Activated T-cell treated with anti-CD3 and anti-CD28 coated beads for 48 hours (primary cell): ENCODE measurements around the gene PDSS2.

Experiments used
- DNase-seq: peaks from one replicate; pipeline ENCODE4 v3.0.0-alpha.2; 2020; ENCODE audit warnings: low read depth

The PDSS2 gene

GRCh38 chr6:107360476-107360875, 98.9 kb downstream of the PDSS2 start:
- DNase-seq = no peak

GRCh38 chr6:107357842-107358241, 101.5 kb downstream of the PDSS2 start:
- no peak for DNase-seq

- DNase-seq = no peak
Measured at GRCh38 chr6:107357031-107357430, 102.3 kb downstream of the PDSS2 start.

- DNase-seq = no peak
Measured at GRCh38 chr6:107355659-107356058, 103.7 kb downstream of the PDSS2 start.

- no peak for DNase-seq
Measured at GRCh38 chr6:107354451-107354850, 104.9 kb downstream of the PDSS2 start.

GRCh38 chr6:107353773-107354382, 105.5 kb downstream of the PDSS2 start:
- no peak for DNase-seq

- no peak for DNase-seq
Measured at GRCh38 chr6:107348224-107348623, 111.1 kb downstream of the PDSS2 start.

- DNase-seq = no peak
Measured at GRCh38 chr6:107345393-107345792, 114.0 kb downstream of the PDSS2 start.

- no peak for DNase-seq
Measured at GRCh38 chr6:107344981-107345380, 114.4 kb downstream of the PDSS2 start.

- no peak for DNase-seq
Measured at GRCh38 chr6:107344383-107344782, 115.0 kb downstream of the PDSS2 start.

- no peak for DNase-seq
Measured at GRCh38 chr6:107342144-107342543, 117.2 kb downstream of the PDSS2 start.

- no peak for DNase-seq
Measured at GRCh38 chr6:107340881-107341280, 118.5 kb downstream of the PDSS2 start.

GRCh38 chr6:107337191-107337741, 122.1 kb downstream of the PDSS2 start:
- DNase-seq = no peak

- no peak for DNase-seq
Measured at GRCh38 chr6:107334026-107334425, 125.3 kb downstream of the PDSS2 start.

GRCh38 chr6:107333491-107333890, 125.9 kb downstream of the PDSS2 start:
- no peak for DNase-seq

- DNase-seq = no peak
Measured at GRCh38 chr6:107331409-107332386, 127.7 kb downstream of the PDSS2 start.

- DNase-seq = no peak
Measured at GRCh38 chr6:107330168-107330567, 129.2 kb downstream of the PDSS2 start.

- no peak for DNase-seq
Measured at GRCh38 chr6:107329063-107329860, 130.1 kb downstream of the PDSS2 start.

- DNase-seq = no peak
Measured at GRCh38 chr6:107328081-107328480, 131.3 kb downstream of the PDSS2 start.

GRCh38 chr6:107323133-107323785, 136.1 kb downstream of the PDSS2 start:
- no peak for DNase-seq

GRCh38 chr6:107321793-107322192, 137.6 kb downstream of the PDSS2 start:
- no peak for DNase-seq
